ENCODE results near the gene ZNF366. TPM values are rescaled to one million over a fixed set of nuclear protein-coding genes. Genes with fewer than 3 reads are reported as not detected.

ZNF366 gene
- total RNA-seq, 2 donors from 2014 or later = not detected

- no peaks in the 10 kb centered on the region for H3K9me3 Mint-ChIP-seq
- TF ChIP-seq CTCF (conservative IDR thresholded peaks at IDR 0.05) = no peak
- WGBS, 2 experiments (ENCODE audit: insufficient coverage in 1 of 2, insufficient read length in 1 of 2) = 90% methylated on average over 6 to 9 of the region's 9 CpGs
- H3K27me3 ChIP-seq (ENCODE audit: control insufficient read depth, insufficient read depth, low read length, poor library complexity, severe bottlenecking) = no peaks in the 10 kb centered on the region
- no peaks in the 10 kb centered on the region for H3K27me3 Mint-ChIP-seq (ENCODE audit: insufficient read depth)
- no peaks in the 10 kb centered on the region for H3K4me1 Mint-ChIP-seq
- H3K36me3 ChIP-seq (ENCODE audit: control insufficient read depth, insufficient read depth, low read length) = no peaks in the 10 kb centered on the region
- no peaks in the 10 kb centered on the region for H3K9me3 ChIP-seq (ENCODE audit: control insufficient read depth, low read length)
- H3K9ac ChIP-seq (ENCODE audit: extremely low read depth, low read length, poor library complexity, severe bottlenecking) = no peak overlapping the region
- H3K4me3 ChIP-seq (ENCODE audit: low read length) = no peak overlapping the region
- H3K27ac ChIP-seq (ENCODE audit: low read depth, low read length) = no peak overlapping the region
- no peak overlapping the region for H3K27ac Mint-ChIP-seq
- no peaks in the 10 kb centered on the region for H3K4me1 ChIP-seq (ENCODE audit: control insufficient read depth, insufficient read depth, low read length)
- no peak for DNase-seq
- H3K4me3 Mint-ChIP-seq = no peak overlapping the region
- H3K36me3 Mint-ChIP-seq (ENCODE audit: low read depth) = no peaks in the 10 kb centered on the region
Measured at GRCh38 chr5:72480841-72481240, 26.4 kb downstream of the ZNF366 start.

- no peak for TF ChIP-seq CTCF (conservative IDR thresholded peaks at IDR 0.05)
- Mint-ChIP-seq H3K9me3 (no peaks in the 10 kb centered on the region), H3K27ac (no peak overlapping the region), H3K27me3 (ENCODE audit: insufficient read depth) (no peaks in the 10 kb centered on the region), H3K4me1 (no peaks in the 10 kb centered on the region), H3K4me3 (no peak overlapping the region), H3K36me3 (ENCODE audit: low read depth) (no peaks in the 10 kb centered on the region)
- H3K9me3 ChIP-seq (ENCODE audit: control insufficient read depth, low read length) = no peaks in the 10 kb centered on the region
- WGBS, 2 experiments (ENCODE audit: insufficient coverage in 1 of 2, insufficient read length in 1 of 2) = 83 to 100% methylated on average over 1 of the region's 1 CpG
- H3K9ac ChIP-seq (ENCODE audit: extremely low read depth, low read length, poor library complexity, severe bottlenecking) = no peak overlapping the region
- no peaks in the 10 kb centered on the region for H3K27me3 ChIP-seq (ENCODE audit: control insufficient read depth, insufficient read depth, low read length, poor library complexity, severe bottlenecking)
- no peak for DNase-seq
- no peak overlapping the region for H3K4me3 ChIP-seq (ENCODE audit: low read length)
- H3K4me1 ChIP-seq (ENCODE audit: control insufficient read depth, insufficient read depth, low read length) = no peaks in the 10 kb centered on the region
- H3K36me3 ChIP-seq (ENCODE audit: control insufficient read depth, insufficient read depth, low read length) = no peaks in the 10 kb centered on the region
- no peak overlapping the region for H3K27ac ChIP-seq (ENCODE audit: low read depth, low read length)
Measured at GRCh38 chr5:72479921-72480320, 27.3 kb downstream of the ZNF366 start.

GRCh38 chr5:72478684-72479083, 28.5 kb downstream of the ZNF366 start:
- H3K36me3 Mint-ChIP-seq (ENCODE audit: low read depth) = no peaks in the 10 kb centered on the region
- 86 to 100% methylated on average over 1 of the region's 1 CpG for WGBS, 2 experiments (ENCODE audit: insufficient coverage in 1 of 2, insufficient read length in 1 of 2)
- peaks cover 2% of the 10 kb centered on the region for H3K27me3 Mint-ChIP-seq (ENCODE audit: insufficient read depth)

More at GRCh38 chr5:72478684-72479083, 28.5 kb downstream of the ZNF366 start:
- H3K27ac ChIP-seq (ENCODE audit: low read depth, low read length) = no peak overlapping the region
- H3K9ac ChIP-seq (ENCODE audit: extremely low read depth, low read length, poor library complexity, severe bottlenecking) = no peak overlapping the region
- Mint-ChIP-seq H3K27ac (no peak overlapping the region), H3K4me1 (no peaks in the 10 kb centered on the region), H3K4me3 (no peak overlapping the region), H3K9me3 (no peaks in the 10 kb centered on the region)
- H3K27me3 ChIP-seq (ENCODE audit: control insufficient read depth, insufficient read depth, low read length, poor library complexity, severe bottlenecking) = no peaks in the 10 kb centered on the region
- H3K36me3 ChIP-seq (ENCODE audit: control insufficient read depth, insufficient read depth, low read length) = no peaks in the 10 kb centered on the region
- no peak for TF ChIP-seq CTCF (conservative IDR thresholded peaks at IDR 0.05)
- no peak for DNase-seq
- no peak overlapping the region for H3K4me3 ChIP-seq (ENCODE audit: low read length)
- no peaks in the 10 kb centered on the region for H3K9me3 ChIP-seq (ENCODE audit: control insufficient read depth, low read length)
- H3K4me1 ChIP-seq (ENCODE audit: control insufficient read depth, insufficient read depth, low read length) = no peaks in the 10 kb centered on the region

Measured in endodermal cell (in vitro differentiated cells).